H1 (cell line): ENCODE data around the gene AEBP1. TPM values are rescaled to one million over a fixed set of nuclear protein-coding genes. Genes with fewer than 3 reads are reported as not detected.

ENCODE experiments used
- ATF3 ChIP-seq: IDR thresholded peaks from 2 replicates; pipeline ENCODE4 v1.6.1; 2011; ENCODE audit warnings: low read depth, mild to moderate bottlenecking, low read length; ENCODE audit not compliant: insufficient read depth
- CHD7 ChIP-seq: fragments of 300-600 bp; sonication (generic); IDR thresholded peaks from 2 replicates; pipeline ENCODE4 v1.7.1; 2012; ENCODE audit warnings: low read length, moderate library complexity, mild to moderate bottlenecking, inconsistent platforms; ENCODE audit not compliant: insufficient replicate concordance
- KDM1A ChIP-seq: fragments of 200-600, 300-600 bp; sonication (generic); IDR thresholded peaks from 2 replicates; pipeline ENCODE4 v1.7.1; 2016; ENCODE audit warnings: mild to moderate bottlenecking, low read length, borderline replicate concordance
- RAD21 ChIP-seq, 2 experiments: IDR thresholded peaks in 1 of 2; conservative IDR thresholded peaks in 1 of 2; 2 replicates each; pipeline ENCODE4 v1.6.1; 2011; ENCODE audit warnings: low read depth in 2 of 2, low read length in 2 of 2, improper control_type of control experiment in 1 of 2, inconsistent platforms in 1 of 2, mild to moderate bottlenecking in 1 of 2, moderate library complexity in 1 of 2
- RXRA ChIP-seq: IDR thresholded peaks from 2 replicates; pipeline ENCODE4 v1.6.1; 2011; ENCODE audit warnings: low read depth, mild to moderate bottlenecking, low read length, moderate library complexity; ENCODE audit not compliant: insufficient read depth
- SIRT6 ChIP-seq: IDR thresholded peaks from one replicate; pipeline ENCODE4 v1.7.1; 2012; ENCODE audit warnings: low read length, inconsistent platforms
- SP4 ChIP-seq: IDR thresholded peaks from 2 replicates; pipeline ENCODE4 v1.6.1; 2012; ENCODE audit warnings: low read length, inconsistent platforms
- polyA plus RNA-seq, 7 experiments: library from polyadenylated mRNA; depleted of rRNA in 3 of 7; stranded (reverse) in 5 of 7; unstranded in 2 of 7; fragments of >200 nt in 5 of 7; fragments of 200-250 nt in 2 of 7; gene quantifications; 1 replicate in 5 of 7; 2 replicates in 1 of 7; 4 replicates in 1 of 7; pipeline versions ENCODE4 v1.2.1 to v1.2.3, GENCODE V29; 2011 to 2013; ENCODE audit warnings: missing spikeins in 2 of 7, mixed read lengths in 2 of 7
- total RNA-seq: library from RNA; stranded (reverse); fragmentation: NEBNext Ultra II Directional; extraction: Animal tissue kit (Norgen Biotek cat#: 25700); gene quantifications from 2 replicates; pipeline ENCODE4 v1.2.1, GENCODE V29; 2021

The AEBP1 gene
- total and polyA plus RNA-seq, 2 of the 8 experiments (the other 6 are each of a cell fraction or from before 2014, with no cell fraction given), result 10.4 to 41.2 TPM

GRCh38 chr7:44057849-44058758 is 46.0 kb upstream of the AEBP1 start (continued):
- TF ChIP-seq SP4, result no peak
- no peak for TF ChIP-seq RXRA
- TF ChIP-seq ATF3, result no peak
- no peak for TF ChIP-seq SIRT6
- TF ChIP-seq RAD21 (IDR thresholded peaks at IDR 0.05 in 1 of 2, conservative IDR thresholded peaks at IDR 0.05 in 1 of 2; ENCODE audit: low read depth in 2 of 2, low read length in 2 of 2), result no peak
- TF ChIP-seq KDM1A, result no peak
- TF ChIP-seq CHD7, result no peak
